Calu3 (cell line): ENCODE data around the gene SUPT16H. TPM values are rescaled to one million over a fixed set of nuclear protein-coding genes. Genes with fewer than 3 reads are reported as not detected.

Source experiments
- BruUV-seq: library from RNA; stranded (reverse); fragments of 400-500 nt; replicated peaks from 2 replicates; lab custom pipeline; 2021; lab: Mats Ljungman, UMichigan
- CTCF ChIA-PET: fragments of 300-600 bp; sonication (Branson Sonifier 250); formaldehyde crosslinking; loops from one replicate; lab custom pipeline; 2022; ENCODE audit warnings: antibody characterized with exemption; lab: Charles Lee
- DNase-seq: peaks from one replicate; pipeline ENCODE4 v3.0.0; 2022
- H3K27ac Mint-ChIP-seq: one replicate; pipeline ENCODE4 v1.8.0; 2022; ENCODE audit warnings: mixed read lengths; ENCODE audit not compliant: unreplicated experiment
- H3K27me3 Mint-ChIP-seq: one replicate; pipeline ENCODE4 v1.8.0; 2022; ENCODE audit warnings: mixed read lengths; ENCODE audit not compliant: unreplicated experiment
- H3K36me3 Mint-ChIP-seq: one replicate; pipeline ENCODE4 v1.8.0; 2022; ENCODE audit warnings: mild to moderate bottlenecking, moderate library complexity, mixed read lengths; ENCODE audit not compliant: insufficient read depth, unreplicated experiment
- H3K4me1 Mint-ChIP-seq: one replicate; pipeline ENCODE4 v1.8.0; 2022; ENCODE audit warnings: mild to moderate bottlenecking, low read depth, mixed read lengths; ENCODE audit not compliant: unreplicated experiment
- H3K4me3 Mint-ChIP-seq: one replicate; pipeline ENCODE4 v1.8.0; 2022; ENCODE audit warnings: mild to moderate bottlenecking, low read depth, moderate library complexity, mixed read lengths; ENCODE audit not compliant: unreplicated experiment
- H3K9me3 Mint-ChIP-seq: one replicate; pipeline ENCODE4 v1.8.0; 2022; ENCODE audit warnings: low read depth, mixed read lengths; ENCODE audit not compliant: unreplicated experiment
- CTCF ChIP-seq: fragments of 200-600 bp; IDR thresholded peaks from one replicate; pipeline ENCODE4 v1.8.0; 2022; ENCODE audit warnings: antibody characterized with exemption; ENCODE audit not compliant: unreplicated experiment
- intact Hi-C: fragments of 100-400 bp; cut with micrococcal nuclease; formaldehyde crosslinking; loops from one replicate; pipeline ENCODE4 v1.10.0; 2022; ENCODE audit not compliant: unreplicated experiment
- total RNA-seq: library from RNA; stranded (reverse); gene quantifications from 2 replicates; pipeline ENCODE4 v1.2.3, GENCODE V29; 2022

SUPT16H gene
- total RNA-seq, 1 experiment from 2014 or later, result 81.9 TPM

GRCh38 chr14:21367582-21368144 lies 16.2 kb downstream of the SUPT16H start:
- no TSS peak for BruUV-seq
- CTCF ChIA-PET, result no interaction called here
- intact Hi-C loops, result no loop called here
- Mint-ChIP-seq H3K4me1 (no peaks in the 10 kb centered on the region), H3K27ac (no peak overlapping the region), H3K4me3 (no peak overlapping the region), H3K36me3 (peaks cover 39% of the 10 kb centered on the region), H3K27me3 (no peaks in the 10 kb centered on the region), H3K9me3 (no peaks in the 10 kb centered on the region)
- DNase-seq, result no peak
- TF ChIP-seq CTCF, result no peak

- H3K36me3 Mint-ChIP-seq, result peaks cover 69% of the 10 kb centered on the region
- intact Hi-C loops, result no loop called here
- H3K27ac Mint-ChIP-seq, result no peak overlapping the region
- H3K9me3 Mint-ChIP-seq, result no peaks in the 10 kb centered on the region
- DNase-seq, result no peak
- BruUV-seq, result no TSS peak
- TF ChIP-seq CTCF, result no peak
- no peak overlapping the region for H3K4me3 Mint-ChIP-seq
- H3K27me3 Mint-ChIP-seq, result no peaks in the 10 kb centered on the region
- CTCF ChIA-PET, result no interaction called here
- no peaks in the 10 kb centered on the region for H3K4me1 Mint-ChIP-seq
Measured at GRCh38 chr14:21356511-21356910, 27.3 kb downstream of the SUPT16H start.

GRCh38 chr14:21352587-21352986 lies 31.2 kb downstream of the SUPT16H start:
- intact Hi-C loops, result no loop called here
- Mint-ChIP-seq H3K9me3 (no peaks in the 10 kb centered on the region), H3K4me1 (no peaks in the 10 kb centered on the region), H3K4me3 (no peak overlapping the region), H3K36me3 (peaks cover 41% of the 10 kb centered on the region), H3K27ac (no peak overlapping the region), H3K27me3 (no peaks in the 10 kb centered on the region)
- BruUV-seq, result no TSS peak
- CTCF ChIA-PET, result no interaction called here
- no peak for DNase-seq
- no peak for TF ChIP-seq CTCF

- Mint-ChIP-seq H3K27ac (no peak overlapping the region), H3K4me3 (no peak overlapping the region), H3K4me1 (no peaks in the 10 kb centered on the region), H3K36me3 (peaks cover 28% of the 10 kb centered on the region), H3K9me3 (no peaks in the 10 kb centered on the region), H3K27me3 (no peaks in the 10 kb centered on the region)
- intact Hi-C loops, result no loop called here
- CTCF ChIA-PET, result no interaction called here
- no peak for TF ChIP-seq CTCF
- DNase-seq, result no peak
- no TSS peak for BruUV-seq
Measured at GRCh38 chr14:21350539-21350938, 33.3 kb downstream of the SUPT16H start.
